Panc1 (cell line): ENCODE data around the gene BTRC. TPM values are rescaled to one million over a fixed set of nuclear protein-coding genes. Genes with fewer than 3 reads are reported as not detected.
A peak's percentile ranks its signal among the peaks of the same experiment; 100 is the strongest.

ENCODE experiments used
- ATAC-seq: fragments of 200-7000 bp; cut with Tn5 transposase; 2 replicates; pipeline ENCODE4 v1.9.1; 2020; ENCODE audit warnings: mild to moderate bottlenecking, moderate library complexity
- BruUV-seq: library from RNA; stranded (reverse); fragments of 400-500 nt; replicated peaks from 2 replicates; lab custom pipeline; 2021; lab: Mats Ljungman, UMichigan
- CTCF ChIA-PET: fragments of 300-600 bp; sonication (Branson Sonifier 250); formaldehyde crosslinking; loops from one replicate; lab custom pipeline; 2022; ENCODE audit warnings: antibody characterized with exemption; lab: Charles Lee
- POLR2A ChIA-PET: fragments of 300-600 bp; sonication (Branson Sonifier 250); formaldehyde crosslinking; loops from one replicate; lab custom pipeline; 2022; ENCODE audit warnings: antibody characterized with exemption; lab: Charles Lee
- DNase-seq: peaks from one replicate; pipeline ENCODE4 v3.0.0-alpha.2; 2010; ENCODE audit warnings: low read depth, low spot score
- H3K27ac ChIP-seq: 2 replicates; pipeline ENCODE4 v1.5.1; 2011; ENCODE audit warnings: mild to moderate bottlenecking, low read length, inconsistent platforms
- H3K27me3 ChIP-seq: fragments of 200-500 bp; sonication (Bioruptor generic); 2 replicates; pipeline ENCODE4 v1.6.0; 2014; ENCODE audit warnings: low read length, inconsistent platforms; ENCODE audit not compliant: control insufficient read depth, insufficient read depth
- H3K36me3 ChIP-seq: fragments of 200-500 bp; sonication (Bioruptor generic); 2 replicates; pipeline ENCODE4 v1.5.1; 2014; ENCODE audit warnings: inconsistent platforms, mild to moderate bottlenecking, low read length, moderate library complexity; ENCODE audit not compliant: control insufficient read depth, insufficient read depth
- H3K4me1 ChIP-seq: 2 replicates; pipeline ENCODE4 v1.5.1; 2011; ENCODE audit warnings: inconsistent platforms, mild to moderate bottlenecking, low read length, moderate library complexity; ENCODE audit not compliant: control insufficient read depth, insufficient read depth
- H3K4me3 ChIP-seq, 2 experiments: 2 replicates each; pipeline ENCODE4 v1.5.1; 2011 to 2012; ENCODE audit warnings: low read depth in 2 of 2, low read length in 2 of 2, mild to moderate bottlenecking in 2 of 2, inconsistent platforms in 1 of 2, moderate library complexity in 1 of 2
- H3K9me3 ChIP-seq: fragments of 200-500 bp; sonication (Bioruptor generic); 2 replicates; pipeline ENCODE4 v1.5.1; 2014; ENCODE audit warnings: low read depth, mild to moderate bottlenecking, inconsistent platforms, low read length, moderate library complexity; ENCODE audit not compliant: control insufficient read depth, insufficient read depth
- CTCF ChIP-seq: fragments of 450-650 bp; IDR thresholded peaks from 2 replicates; pipeline ENCODE4 v1.5.1; 2017; ENCODE audit warnings: mild to moderate bottlenecking
- POLR2AphosphoS5 ChIP-seq: IDR thresholded peaks from 2 replicates; pipeline ENCODE4 v1.6.1; 2012; ENCODE audit warnings: mild to moderate bottlenecking, low read depth, low read length, moderate library complexity
- REST ChIP-seq, 2 experiments: IDR thresholded peaks; 2 replicates each; pipeline ENCODE4 v1.6.1; 2011 to 2012; ENCODE audit warnings: low read depth in 2 of 2, control low read depth in 1 of 2, low read length in 1 of 2, mild to moderate bottlenecking in 1 of 2, moderate library complexity in 1 of 2; ENCODE audit not compliant: insufficient read depth in 1 of 2
- SIN3A ChIP-seq: IDR thresholded peaks from 2 replicates; pipeline ENCODE4 v1.6.1; 2012; ENCODE audit warnings: low read depth, mild to moderate bottlenecking, low read length, moderate library complexity, borderline replicate concordance; ENCODE audit not compliant: insufficient read depth
- TCF7L2 ChIP-seq: IDR thresholded peaks from 2 replicates; pipeline ENCODE4 v1.6.1; 2011; ENCODE audit warnings: mild to moderate bottlenecking, low read depth, low read length, inconsistent platforms
- in situ Hi-C: cut with HindIII; loops from 2 replicates; pipeline ENCODE4 v1.10.0; 2016; ENCODE audit warnings: low sequenced_read_pairs, low pct_unique_long_range_greater_than_20kb
- intact Hi-C: fragments of 100-400 bp; cut with micrococcal nuclease; formaldehyde crosslinking; loops from one replicate; pipeline ENCODE4 v1.10.0; 2022; ENCODE audit not compliant: unreplicated experiment
- total RNA-seq: library from RNA; stranded (reverse); gene quantifications from one replicate; pipeline ENCODE4 v1.2.1, GENCODE V29; 2021; ENCODE audit not compliant: unreplicated experiment

Gene BTRC
- total RNA-seq, 1 experiment from 2014 or later = 22.1 TPM

GRCh38 chr10:101504438-101504837, 150.5 kb downstream of the BTRC start:
- intact Hi-C loops = no loop called here
- Histone ChIP-seq H3K36me3 (no peaks in the 10 kb centered on the region), H3K4me1 (no peaks in the 10 kb centered on the region), H3K9me3 (no peaks in the 10 kb centered on the region), H3K27me3 (no peaks in the 10 kb centered on the region), H3K4me3 (no peak overlapping the region), H3K27ac (no peak overlapping the region)
- TF ChIP-seq POLR2AphosphoS5 = no peak
- TF ChIP-seq CTCF = no peak
- TF ChIP-seq SIN3A = no peak
- TF ChIP-seq TCF7L2 = no peak
- TF ChIP-seq REST (IDR thresholded peaks at IDR 0.05; ENCODE audit: insufficient read depth in 1 of 2, low read depth in 2 of 2, low read length in 1 of 2) = no peak
- ATAC-seq (no peak), DNase-seq (no peak)
- ChIA-PET POLR2A (no interaction called here), CTCF (no interaction called here)
- in situ Hi-C loops = no loop called here
- BruUV-seq = no TSS peak

- BruUV-seq = TSS peak; percentile 31
- Histone ChIP-seq H3K27ac (no peak overlapping the region), H3K36me3 (no peaks in the 10 kb centered on the region), H3K4me1 (no peaks in the 10 kb centered on the region), H3K9me3 (no peaks in the 10 kb centered on the region), H3K27me3 (no peaks in the 10 kb centered on the region), H3K4me3 (no peak overlapping the region)
- TF ChIP-seq SIN3A (no peak), REST (IDR thresholded peaks at IDR 0.05; ENCODE audit: insufficient read depth in 1 of 2, low read depth in 2 of 2, low read length in 1 of 2) (no peak), CTCF (no peak), POLR2AphosphoS5 (no peak), TCF7L2 (no peak)
- intact Hi-C loops (no loop called here), in situ Hi-C loops (no loop called here)
- ChIA-PET CTCF (interaction anchor here (0.5 to 0.8 kb wide), 2 partner anchors 62 to 293 kb away, joined by 3 read pairs; no protein-coding TSS in a partner anchor), POLR2A (no interaction called here)
- no peak for DNase-seq
- ATAC-seq = no peak
Measured at GRCh38 chr10:101506829-101507661, 153.1 kb downstream of the BTRC start.
